ENCODE data around the gene ADGRL2. TPM values are rescaled to one million over a fixed set of nuclear protein-coding genes. Genes with fewer than 3 reads are reported as not detected.

The ADGRL2 gene
- total and polyA plus RNA-seq, 12 donors, result 22.2 to 58.7 (median 48.0) TPM

GRCh38 chr1:81820765-81821164 is 20.0 kb downstream of the ADGRL2 start:
- ATAC-seq (no peak), DNase-seq (no peak)
- H3K27ac ChIP-seq, result no peak overlapping the region
- H3K27me3 ChIP-seq, result no peaks in the 10 kb centered on the region
- WGBS, 2 donors, result 87 to 90% methylated on average over 2 of the region's 2 CpGs
- no peak overlapping the region for H3K4me3 ChIP-seq
- intact Hi-C loops (cut with DNase I), result no loop called here
- no peaks in the 10 kb centered on the region for H3K36me3 ChIP-seq
- peaks cover 0 to 26% (median 3%) of the 10 kb centered on the region in 9 donors for H3K4me1 ChIP-seq
- H3K9me3 ChIP-seq, result no peaks in the 10 kb centered on the region
- TF ChIP-seq, protein P1, sequence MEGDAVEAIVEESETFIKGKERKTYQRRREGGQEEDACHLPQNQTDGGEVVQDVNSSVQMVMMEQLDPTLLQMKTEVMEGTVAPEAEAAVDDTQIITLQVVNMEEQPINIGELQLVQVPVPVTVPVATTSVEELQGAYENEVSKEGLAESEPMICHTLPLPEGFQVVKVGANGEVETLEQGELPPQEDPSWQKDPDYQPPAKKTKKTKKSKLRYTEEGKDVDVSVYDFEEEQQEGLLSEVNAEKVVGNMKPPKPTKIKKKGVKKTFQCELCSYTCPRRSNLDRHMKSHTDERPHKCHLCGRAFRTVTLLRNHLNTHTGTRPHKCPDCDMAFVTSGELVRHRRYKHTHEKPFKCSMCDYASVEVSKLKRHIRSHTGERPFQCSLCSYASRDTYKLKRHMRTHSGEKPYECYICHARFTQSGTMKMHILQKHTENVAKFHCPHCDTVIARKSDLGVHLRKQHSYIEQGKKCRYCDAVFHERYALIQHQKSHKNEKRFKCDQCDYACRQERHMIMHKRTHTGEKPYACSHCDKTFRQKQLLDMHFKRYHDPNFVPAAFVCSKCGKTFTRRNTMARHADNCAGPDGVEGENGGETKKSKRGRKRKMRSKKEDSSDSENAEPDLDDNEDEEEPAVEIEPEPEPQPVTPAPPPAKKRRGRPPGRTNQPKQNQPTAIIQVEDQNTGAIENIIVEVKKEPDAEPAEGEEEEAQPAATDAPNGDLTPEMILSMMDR (IDR thresholded peaks at IDR 0.05), result no peak

- no peak for DNase-seq
- Histone ChIP-seq H3K4me3 (no peak overlapping the region), H3K36me3 (no peaks in the 10 kb centered on the region), H3K27ac (no peak overlapping the region), H3K9me3 (no peaks in the 10 kb centered on the region), H3K4me1 (peaks cover 0 to 27% (median 0%) of the 10 kb centered on the region in 9 donors), H3K27me3 (no peaks in the 10 kb centered on the region)
- ATAC-seq, result no peak
- 84 to 91% methylated on average over 4 of the region's 4 CpGs for WGBS, 2 donors
- intact Hi-C loops (cut with DNase I), result no loop called here
- TF ChIP-seq, protein P1 (IDR thresholded peaks at IDR 0.05), result no peak
Observed at GRCh38 chr1:81823082-81823481, 22.3 kb downstream of the ADGRL2 start.

GRCh38 chr1:81824759-81825158 is 24.0 kb downstream of the ADGRL2 start:
- Histone ChIP-seq H3K27me3 (no peaks in the 10 kb centered on the region), H3K36me3 (no peaks in the 10 kb centered on the region), H3K27ac (no peak overlapping the region), H3K9me3 (no peaks in the 10 kb centered on the region), H3K4me3 (no peak overlapping the region), H3K4me1 (peaks cover 0 to 23% (median 0%) of the 10 kb centered on the region in 9 donors)
- 72 to 75% methylated on average over 4 of the region's 4 CpGs for WGBS, 2 donors
- TF ChIP-seq, protein P1 (IDR thresholded peaks at IDR 0.05), result no peak
- DNase-seq (no peak), ATAC-seq (no peak)
- intact Hi-C loops (cut with DNase I), result no loop called here

- intact Hi-C loops (cut with DNase I), result no loop called here
- ATAC-seq (no peak), DNase-seq (no peak)
- peaks cover 0 to 30% (median 8%) of the 10 kb centered on the region in 9 donors for H3K4me1 ChIP-seq
- no peaks in the 10 kb centered on the region for H3K9me3 ChIP-seq
- no peak overlapping the region for H3K4me3 ChIP-seq
- WGBS, 2 donors, result 22 to 45% methylated on average over 1 of the region's 1 CpG
- H3K36me3 ChIP-seq, result no peaks in the 10 kb centered on the region
- no peak overlapping the region for H3K27ac ChIP-seq
- H3K27me3 ChIP-seq, result no peaks in the 10 kb centered on the region
- TF ChIP-seq, protein P1 (IDR thresholded peaks at IDR 0.05), result no peak
Observed at GRCh38 chr1:81827942-81828341, 27.2 kb downstream of the ADGRL2 start.
